K562 (cell line): ENCODE measurements around the gene HEATR3. TPM values are rescaled to one million over a fixed set of nuclear protein-coding genes. Genes with fewer than 3 reads are reported as not detected.
A peak's percentile ranks its signal among the peaks of the same experiment; 100 is the strongest.

ENCODE experiments used
- ATAC-seq: fragments of 200-7000 bp; cut with Tn5 transposase; 3 replicates; pipeline ENCODE4 v1.9.1; 2020; ENCODE audit warnings: moderate library complexity
- BruUV-seq: library from RNA; stranded (reverse); fragments of 400-500 nt; replicated peaks from 2 replicates; lab custom pipeline; 2021; lab: Mats Ljungman, UMichigan
- CTCF ChIA-PET: fragments of 300-600 bp; formaldehyde crosslinking; extraction: SDS; loops from one replicate; lab custom pipeline; 2021; ENCODE audit warnings: low intra/inter-chr PET ratio; lab: Yijun Ruan, JAX
- POLR2A ChIA-PET: fragments of 300-600, 350-650 bp; sonication (Branson Sonifier 250); formaldehyde crosslinking; extraction: SDS; loops from one replicate; lab custom pipeline; 2021; ENCODE audit warnings: antibody characterized with exemption, inconsistent platforms; lab: Yijun Ruan, JAX
- DNase-seq, 4 experiments: peaks; one replicate each; pipeline versions ENCODE4 v3.0.0 to v3.0.0-alpha.2; 2011 to 2018; ENCODE audit warnings: low spot score in 3 of 4, mixed read lengths in 3 of 4; ENCODE audit errors: extremely low read depth in 1 of 4
- FAIRE-seq: peaks from 2 replicates; lab custom pipeline; 2011; peaks lifted over from hg19 to GRCh38; lab: Jason Lieb, UNC
- H2AFZ ChIP-seq: 2 replicates; pipeline ENCODE4 v1.6.0; 2011; ENCODE audit warnings: low read depth, low read length, control low read depth, inconsistent platforms
- H3K27ac ChIP-seq: fragments of 200-600 bp; 3 replicates; pipeline ENCODE4 v1.8.0; 2011; ENCODE audit warnings: low read depth, mild to moderate bottlenecking, control low read depth, inconsistent platforms, low read length, moderate library complexity, mixed read lengths; ENCODE audit errors: extremely low read depth
- H3K27me3 ChIP-seq, 2 experiments: fragments of 300-600 bp in 1 of 2; 2 replicates in 1 of 2; 3 replicates in 1 of 2; pipeline versions ENCODE4 v1.6.0 to v1.8.0; 2011; ENCODE audit warnings: inconsistent platforms in 2 of 2, low read length in 2 of 2, mild to moderate bottlenecking in 1 of 2, mixed read lengths in 1 of 2, moderate library complexity in 1 of 2; ENCODE audit not compliant: control insufficient read depth in 2 of 2, insufficient read depth in 2 of 2
- H3K36me3 ChIP-seq: fragments of 300-600 bp; 3 replicates; pipeline ENCODE4 v1.8.0; 2011; ENCODE audit warnings: mild to moderate bottlenecking, low read length, inconsistent platforms; ENCODE audit not compliant: control insufficient read depth, insufficient read depth
- H3K4me1 ChIP-seq, 2 experiments: fragments of 200-600 bp in 1 of 2; replicated peaks in 1 of 2; 2 replicates in 1 of 2; 3 replicates in 1 of 2; pipeline versions ENCODE4 v1.5.1 to v1.8.0; 2011; ENCODE audit warnings: inconsistent platforms in 2 of 2, low read length in 2 of 2, mild to moderate bottlenecking in 1 of 2, mixed read lengths in 1 of 2, moderate library complexity in 1 of 2; ENCODE audit not compliant: control insufficient read depth in 2 of 2, insufficient read depth in 2 of 2
- H3K4me2 ChIP-seq: 2 replicates; pipeline ENCODE4 v1.6.1; 2011; ENCODE audit warnings: low read length, control low read depth, inconsistent platforms, mixed read lengths; ENCODE audit not compliant: insufficient read depth
- H3K4me3 ChIP-seq: fragments of 200-600 bp; sonication (generic), shearing (Covaris generic); 2 replicates; pipeline ENCODE4 v1.5.1; 2016; ENCODE audit warnings: control low read depth, inconsistent platforms
- H3K79me2 ChIP-seq: fragments of 200-600 bp; 3 replicates; pipeline ENCODE4 v1.8.0; 2011; ENCODE audit warnings: low read length, inconsistent platforms; ENCODE audit not compliant: control insufficient read depth, insufficient read depth
- H3K9ac ChIP-seq, 2 experiments: 2 replicates each; pipeline versions ENCODE4 v1.6.0 to v1.6.1; 2011; ENCODE audit warnings: low read depth in 2 of 2, low read length in 2 of 2, control low read depth in 1 of 2, inconsistent platforms in 1 of 2, mild to moderate bottlenecking in 1 of 2, mixed read lengths in 1 of 2; ENCODE audit not compliant: insufficient read depth in 1 of 2
- H3K9me1 ChIP-seq: one replicate; pipeline ENCODE4 v1.6.0; 2011; ENCODE audit warnings: inconsistent platforms, mild to moderate bottlenecking, low read length, moderate library complexity; ENCODE audit not compliant: control insufficient read depth, insufficient read depth
- H3K9me3 ChIP-seq: replicated peaks from 2 replicates; pipeline ENCODE4 v1.5.1; 2011; ENCODE audit warnings: low read depth, low read length, inconsistent platforms; ENCODE audit not compliant: control insufficient read depth, insufficient read depth
- H4K20me1 ChIP-seq: replicated peaks from 2 replicates; pipeline ENCODE4 v1.6.1; 2011; ENCODE audit warnings: low read length, inconsistent platforms, mixed read lengths; ENCODE audit not compliant: control insufficient read depth, insufficient read depth
- BRD4 ChIP-seq: fragments of 200-600 bp; sonication (generic); IDR thresholded peaks from 2 replicates; pipeline ENCODE4 v1.6.1; 2017; ENCODE audit warnings: inconsistent platforms
- CEBPB ChIP-seq: fragments of 450-650 bp; IDR thresholded peaks from 2 replicates; pipeline ENCODE4 v1.6.1; 2016; ENCODE audit warnings: missing genetic modification characterization, missing compliant biosample characterization
- TRIM24 ChIP-seq, 2 experiments: fragments of 450-650 bp; IDR thresholded peaks; 2 replicates each; pipeline ENCODE4 v1.6.1; 2016
- ZNF121 ChIP-seq: sonication (generic); formaldehyde crosslinking; conservative IDR thresholded peaks from 2 replicates; pipeline ENCODE4 v1.8.0; 2022; ENCODE audit warnings: missing genetic modification reagents
- WGBS: fragments of 100-300 bp; shearing (Covaris generic); methylation state at CpG from one replicate; pipeline ENCODE4 v1.1.6; 2016; ENCODE audit warnings: low coverage, mixed read lengths; ENCODE audit not compliant: insufficient coverage; ENCODE audit errors: missing lambda C conversion rate; 5-methylcytosine and 5-hydroxymethylcytosine counted together
- in situ Hi-C: fragments of 300-500 bp; cut with MboI; formaldehyde crosslinking; loops from 4 replicates; pipeline ENCODE4 v1.15.0; 2018; ENCODE audit warnings: inconsistent platforms, mixed read lengths
- intact Hi-C: fragments of 100-400 bp; cut with micrococcal nuclease; formaldehyde crosslinking; loops from 2 replicates; pipeline ENCODE4 v1.14.2; 2022
- polyA plus RNA-seq, 8 experiments: library from polyadenylated mRNA; depleted of rRNA in 4 of 8; stranded (reverse) in 5 of 8; unstranded in 3 of 8; fragments of >200 nt; fragmentation: Nextera tagmentation in 2 of 8; fragmentation: Illumina TruSeq in 1 of 8; extraction: Ambion mirVana in 2 of 8; extraction: Trizol in 1 of 8; gene quantifications; 2 replicates each; pipeline versions ENCODE4 v1.2.1 to v1.2.3, GENCODE V29; 2011 to 2014; ENCODE audit warnings: inconsistent platforms in 1 of 8, missing spikeins in 1 of 8
- total RNA-seq, 7 experiments: library from RNA; depleted of rRNA in 6 of 7; stranded (reverse); fragments of >200 nt in 6 of 7; fragmentation: Illumina TruSeq in 2 of 7; extraction: Trizol in 2 of 7; gene quantifications; 2 replicates each; pipeline versions ENCODE4 v1.2.1 to v1.2.3, GENCODE V29; 2011 to 2021; ENCODE audit warnings: low replicate concordance in 1 of 7
- TF ChIP-seq, protein P1 (sequence below): fragments of 450-650 bp; IDR thresholded peaks from 2 replicates; pipeline ENCODE4 v1.6.1; 2016

The HEATR3 gene
- total and polyA plus RNA-seq, 9 of the 15 experiments (the other 6 are each of a cell fraction or from before 2014, with no cell fraction given), result 1.7 to 30.2 (median 18.8) TPM

DNA sequence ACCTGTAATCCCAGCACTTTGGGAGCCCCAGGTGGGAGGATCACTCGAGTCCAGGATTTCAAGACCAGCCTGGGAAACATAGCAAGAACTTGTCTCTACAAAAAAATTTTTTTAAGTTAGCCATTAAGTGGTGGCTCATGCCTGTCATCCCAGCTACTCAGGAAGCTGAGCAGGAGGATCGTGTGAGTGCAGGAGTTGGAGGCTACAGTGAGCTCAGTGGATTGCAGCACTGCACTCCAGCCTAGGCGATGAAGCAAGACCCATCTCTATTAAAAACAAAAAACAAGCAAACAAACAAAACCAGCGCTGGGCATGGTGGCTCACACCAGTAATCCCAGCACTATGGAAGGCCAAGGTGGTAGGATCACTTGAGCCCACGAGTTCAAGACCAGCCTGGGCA, 38.0 kb downstream of the HEATR3 start:
- 86% methylated on average over 5 of the region's 5 CpGs for WGBS
- Histone ChIP-seq H4K20me1 (no peaks in the 10 kb centered on the region), H3K9me1 (no peaks in the 10 kb centered on the region), H3K27ac (no peak overlapping the region), H3K4me2 (no peak overlapping the region), H3K4me1 (no peaks in the 10 kb centered on the region), H3K9me3 (no peaks in the 10 kb centered on the region), H3K27me3 (no peaks in the 10 kb centered on the region), H3K9ac (no peak overlapping the region), H2AFZ (no peak overlapping the region), H3K4me3 (no peak overlapping the region), H3K79me2 (no peaks in the 10 kb centered on the region), H3K36me3 (peaks cover 66% of the 10 kb centered on the region; the same call in 2 of the 3 replicates)
- ChIA-PET POLR2A (no interaction called here), CTCF (no interaction called here)
- no peak for ATAC-seq
- no peak for FAIRE-seq
- intact Hi-C loops, result no loop called here
- in situ Hi-C loops, result no loop called here
- BruUV-seq, result no TSS peak
- no peak for DNase-seq
- TF ChIP-seq ZNF121 (CRISPR knock-in tag) (no peak), CEBPB (tag) (peak; percentile 30), TRIM24 (IDR thresholded peaks at IDR 0.05) (no peak)

DNA sequence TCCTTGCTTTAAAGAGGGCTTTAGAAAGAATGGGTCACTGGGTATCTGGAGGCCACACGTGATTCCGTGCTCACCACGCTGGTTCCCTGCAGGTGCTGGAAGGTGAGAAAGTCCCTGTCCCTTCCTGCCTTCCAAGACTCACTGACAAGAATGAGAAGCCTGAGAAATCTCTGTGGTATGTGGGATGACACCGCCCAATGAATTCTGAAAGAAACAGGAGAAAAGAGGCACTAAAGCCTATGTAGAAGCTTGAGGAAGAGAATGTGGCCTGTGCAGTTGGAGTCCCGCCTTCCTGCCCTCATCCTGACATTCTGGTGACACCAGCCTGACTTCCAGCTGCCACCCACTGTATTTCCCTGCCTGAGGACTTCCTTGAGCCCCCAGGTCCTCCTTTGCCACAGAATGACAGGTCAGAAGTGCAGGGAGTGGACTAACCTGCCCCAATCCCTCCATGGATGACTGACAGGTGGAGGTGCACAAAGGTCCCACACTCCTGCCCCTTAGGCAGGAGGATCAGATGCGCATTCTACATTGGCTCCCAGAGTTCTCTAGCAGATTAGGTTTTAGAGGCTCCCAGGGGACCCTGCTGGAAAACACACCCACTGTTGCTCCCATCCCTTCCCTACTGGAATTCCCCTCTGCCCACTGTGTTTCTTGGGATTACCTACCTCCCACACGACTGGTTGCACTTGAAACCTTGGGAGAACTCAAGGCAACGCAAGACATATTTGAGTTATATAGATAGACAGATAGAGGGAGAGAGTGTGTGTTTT, 48.8 kb downstream of the HEATR3 start:
- CTCF ChIA-PET, result no interaction called here
- TF ChIP-seq, protein P1, sequence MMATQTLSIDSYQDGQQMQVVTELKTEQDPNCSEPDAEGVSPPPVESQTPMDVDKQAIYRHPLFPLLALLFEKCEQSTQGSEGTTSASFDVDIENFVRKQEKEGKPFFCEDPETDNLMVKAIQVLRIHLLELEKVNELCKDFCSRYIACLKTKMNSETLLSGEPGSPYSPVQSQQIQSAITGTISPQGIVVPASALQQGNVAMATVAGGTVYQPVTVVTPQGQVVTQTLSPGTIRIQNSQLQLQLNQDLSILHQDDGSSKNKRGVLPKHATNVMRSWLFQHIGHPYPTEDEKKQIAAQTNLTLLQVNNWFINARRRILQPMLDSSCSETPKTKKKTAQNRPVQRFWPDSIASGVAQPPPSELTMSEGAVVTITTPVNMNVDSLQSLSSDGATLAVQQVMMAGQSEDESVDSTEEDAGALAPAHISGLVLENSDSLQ, result peak; percentile 41; the same call in 1 of the 2 replicates
- no peak for TF ChIP-seq BRD4
- TF ChIP-seq, all 486 proteins: peak for 1
- no TSS peak for BruUV-seq
- H4K20me1 ChIP-seq, result no peaks in the 10 kb centered on the region
- no peaks in the 10 kb centered on the region for H3K9me3 ChIP-seq
- intact Hi-C loops (no loop called here), in situ Hi-C loops (no loop called here)
- no peak overlapping the region for H3K4me3 ChIP-seq
- H3K9ac ChIP-seq, result no peak overlapping the region
- FAIRE-seq (no peak), ATAC-seq (no peak), DNase-seq (no peak)
- WGBS, result 5% methylated on average over 8 of the region's 8 CpGs
- no peak overlapping the region for H3K4me2 ChIP-seq
- POLR2A ChIA-PET, result interaction anchor here (0.6 kb wide), 1 partner anchor 47 kb away, joined by 3 read pairs; no protein-coding TSS in a partner anchor
- H3K27ac ChIP-seq, result no peak overlapping the region
- no peaks in the 10 kb centered on the region for H3K36me3 ChIP-seq
- no peaks in the 10 kb centered on the region for H3K9me1 ChIP-seq
- no peak overlapping the region for H2AFZ ChIP-seq
- no peaks in the 10 kb centered on the region for H3K4me1 ChIP-seq
- no peaks in the 10 kb centered on the region for H3K79me2 ChIP-seq
- H3K27me3 ChIP-seq, result peaks cover 8 to 25% of the 10 kb centered on the region in 2 experiments
